Cerebellar nuclear complex (tissue), 1 donor: ENCODE measurements around the gene SNRNP48.

ENCODE experiments used
- DNase-seq, 2 experiments: peaks; one replicate each; lab custom pipeline; 2025; lab: John Stamatoyannopoulos, UW

Gene SNRNP48

GRCh38 chr6:7559651-7560385 lies 30.2 kb upstream of the SNRNP48 start:
- no peak for DNase-seq

- no peak for DNase-seq
These were observed 28.6 kb upstream of the SNRNP48 start for GRCh38 chr6:7561153-7561964.

GRCh38 chr6:7562769-7563168 lies 27.2 kb upstream of the SNRNP48 start:
- no peak for DNase-seq

GRCh38 chr6:7566107-7566506 lies 23.9 kb upstream of the SNRNP48 start:
- DNase-seq = no peak

GRCh38 chr6:7566617-7567173 lies 23.3 kb upstream of the SNRNP48 start:
- DNase-seq = no peak

GRCh38 chr6:7568021-7568420 lies 22.0 kb upstream of the SNRNP48 start:
- no peak for DNase-seq

- DNase-seq = no peak
These were observed 20.9 kb upstream of the SNRNP48 start for GRCh38 chr6:7569082-7569481.

GRCh38 chr6:7572213-7572943 lies 17.6 kb upstream of the SNRNP48 start:
- DNase-seq = no peak

GRCh38 chr6:7574500-7574899 lies 15.5 kb upstream of the SNRNP48 start:
- no peak for DNase-seq

- DNase-seq = no peak
These were observed 11.5 kb upstream of the SNRNP48 start for GRCh38 chr6:7578516-7578915.

GRCh38 chr6:7578931-7579330 lies 11.1 kb upstream of the SNRNP48 start:
- no peak for DNase-seq

GRCh38 chr6:7579851-7580250 lies 10.1 kb upstream of the SNRNP48 start:
- no peak for DNase-seq

GRCh38 chr6:7580537-7580926 lies 9.5 kb upstream of the SNRNP48 start:
- DNase-seq = no peak

GRCh38 chr6:7580927-7581618 lies 8.9 kb upstream of the SNRNP48 start:
- no peak for DNase-seq

GRCh38 chr6:7585287-7585930 lies 4.6 kb upstream of the SNRNP48 start:
- DNase-seq = no peak

- DNase-seq = no peak
These were observed 2.3 kb upstream of the SNRNP48 start for GRCh38 chr6:7587631-7588100.

- DNase-seq = no peak
These were observed 1.5 kb upstream of the SNRNP48 start for GRCh38 chr6:7588506-7588905.

GRCh38 chr6:7589221-7589620 lies 777 bp upstream of the SNRNP48 start:
- DNase-seq = no peak

- DNase-seq = no peak
These were observed 912 bp downstream of the SNRNP48 start for GRCh38 chr6:7590918-7591302.

- no peak for DNase-seq
These were observed 1.8 kb downstream of the SNRNP48 start for GRCh38 chr6:7591770-7592169.

GRCh38 chr6:7593229-7593628 lies 3.2 kb downstream of the SNRNP48 start:
- DNase-seq = no peak
